Lung (tissue), 12 donors: ENCODE measurements around the gene TRPV5. TPM values are rescaled to one million over a fixed set of nuclear protein-coding genes. Genes with fewer than 3 reads are reported as not detected.

Experiments
- ATAC-seq: fragments of 200-7000 bp; cut with Tn5 transposase; one replicate; pipeline ENCODE4 v1.9.1; 2020; ENCODE audit warnings: moderate number of reproducible peaks; ENCODE audit not compliant: insufficient read depth, low FRiP score
- DNase-seq, 3 donors: peaks; one replicate each; pipeline ENCODE4 v3.0.0-alpha.2; 2013 to 2017
- H3K27ac ChIP-seq, 2 donors: one replicate each; pipeline ENCODE4 v1.5.1; 2013; ENCODE audit warnings: mild to moderate bottlenecking in 2 of 2, moderate library complexity in 2 of 2, control low read depth in 1 of 2, inconsistent platforms in 1 of 2, low read depth in 1 of 2, low read length in 1 of 2
- H3K27me3 ChIP-seq, 3 donors: one replicate each; pipeline ENCODE4 v1.5.1; 2013; ENCODE audit warnings: low read length in 2 of 3; ENCODE audit not compliant: control insufficient read depth in 3 of 3, insufficient read depth in 3 of 3
- H3K36me3 ChIP-seq, 4 donors: one replicate each; pipeline ENCODE4 v1.5.1; 2013; ENCODE audit warnings: low read length in 4 of 4, mild to moderate bottlenecking in 1 of 4, moderate library complexity in 1 of 4; ENCODE audit not compliant: control insufficient read depth in 4 of 4, insufficient read depth in 4 of 4
- H3K4me1 ChIP-seq, 5 donors: one replicate each; pipeline ENCODE4 v1.5.1; 2013; ENCODE audit warnings: low read length in 5 of 5, mild to moderate bottlenecking in 2 of 5, moderate library complexity in 1 of 5; ENCODE audit not compliant: control insufficient read depth in 5 of 5, insufficient read depth in 5 of 5
- H3K4me3 ChIP-seq: one replicate; pipeline ENCODE4 v1.5.1; 2013; ENCODE audit warnings: mild to moderate bottlenecking, control low read depth, moderate library complexity
- H3K9ac ChIP-seq, 2 donors: one replicate each; pipeline ENCODE4 v1.5.1; 2013; ENCODE audit warnings: low read length in 2 of 2, control low read depth in 1 of 2; ENCODE audit not compliant: insufficient read depth in 1 of 2
- H3K9me3 ChIP-seq, 4 donors: one replicate each; pipeline ENCODE4 v1.5.1; 2013; ENCODE audit warnings: low read length in 3 of 4, mild to moderate bottlenecking in 1 of 4, moderate library complexity in 1 of 4; ENCODE audit not compliant: control insufficient read depth in 4 of 4, insufficient read depth in 3 of 4
- CTCF ChIP-seq: IDR thresholded peaks from 2 replicates; pipeline ENCODE4 v1.5.1; 2012; ENCODE audit warnings: mild to moderate bottlenecking; ENCODE audit errors: control extremely low read depth, extremely low read depth
- WGBS, 2 donors: extraction: QIAGEN DNeasy Blood & Tissue Kit; methylation state at CpG; one replicate each; pipeline ENCODE4 v1.1.7; 2013; 5-methylcytosine and 5-hydroxymethylcytosine counted together
- polyA plus RNA-seq, 2 donors: library from polyadenylated mRNA; stranded (reverse); fragments of 200-250 nt; gene quantifications; one replicate each; pipeline ENCODE4 v1.2.1, GENCODE V29; 2013
- total RNA-seq, 2 donors: library from RNA; depleted of rRNA in 1 of 2; stranded (reverse); fragments of >200 nt in 1 of 2; gene quantifications; one replicate each; pipeline ENCODE4 v1.2.1, GENCODE V29; 2014 to 2021
- donor health status: control.
- donor health status: control.
- donor health status: Bipolar disorder and iron deficiency.
- donor health status: healthy.
- donor health status: DM: yes; HTN: yes; CAD: no.

Gene TRPV5
- total and polyA plus RNA-seq, 4 donors: 0.05 TPM; not detected in 3

DNA sequence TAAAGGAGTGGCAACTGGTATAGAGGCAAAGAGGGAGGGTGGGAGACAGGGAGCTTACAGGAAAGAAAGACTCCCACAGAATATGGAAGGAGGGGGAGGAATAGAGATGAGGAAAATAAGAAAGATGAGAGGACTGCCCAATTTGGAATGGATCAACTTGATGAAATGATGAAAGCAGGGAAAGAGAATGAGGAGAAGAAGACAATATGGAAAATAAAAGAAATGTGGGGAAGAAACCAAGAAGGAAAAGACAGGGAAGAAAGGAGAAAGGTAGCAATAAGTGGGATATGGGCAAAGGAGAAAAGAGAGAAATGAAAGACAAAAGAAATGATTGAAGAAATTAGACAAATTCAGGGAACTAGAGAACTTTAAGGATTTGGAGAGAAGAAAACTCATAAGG lies 25.7 kb upstream of the TRPV5 start:
- H3K9me3 ChIP-seq: peaks cover 0 to 11% (median 4%) of the 10 kb centered on the region in 4 donors
- no peak for ATAC-seq
- H3K4me1 ChIP-seq: peaks cover 0 to 7% (median 0%) of the 10 kb centered on the region in 5 donors
- H3K27ac ChIP-seq: no peak overlapping the region
- H3K36me3 ChIP-seq: no peaks in the 10 kb centered on the region
- no peak overlapping the region for H3K9ac ChIP-seq
- H3K4me3 ChIP-seq: no peak overlapping the region
- no peak for TF ChIP-seq CTCF
- DNase-seq: no peak
- no peaks in the 10 kb centered on the region for H3K27me3 ChIP-seq

DNA sequence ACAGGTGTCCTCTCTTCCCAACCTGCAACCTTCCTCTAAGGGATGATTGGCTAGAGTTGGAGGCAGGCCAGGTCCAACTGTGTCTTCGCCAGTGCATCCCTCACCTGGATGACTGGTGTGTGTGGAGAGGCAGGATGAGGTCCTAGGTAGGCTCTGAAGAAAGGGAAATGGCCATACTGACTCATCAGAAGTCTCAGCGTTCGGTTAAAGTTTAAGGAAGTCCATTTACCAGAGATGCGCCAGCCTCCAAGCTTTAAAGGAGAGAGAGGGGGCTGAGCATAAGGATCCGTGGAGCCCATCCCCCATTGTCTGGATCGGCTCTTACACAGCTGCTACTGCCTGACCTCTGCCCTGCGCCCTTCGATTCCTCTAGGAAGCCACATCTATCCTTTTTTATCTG lies 24.2 kb upstream of the TRPV5 start:
- DNase-seq (no peak), ATAC-seq (no peak)
- WGBS, 2 donors: 57 to 67% methylated on average over 8 of the region's 8 CpGs
- Histone ChIP-seq H3K9me3 (peaks cover 0 to 15% (median 4%) of the 10 kb centered on the region in 4 donors), H3K27me3 (no peaks in the 10 kb centered on the region), H3K9ac (no peak overlapping the region), H3K4me3 (no peak overlapping the region), H3K27ac (no peak overlapping the region), H3K4me1 (peaks cover 0 to 7% (median 0%) of the 10 kb centered on the region in 5 donors), H3K36me3 (no peaks in the 10 kb centered on the region)
- TF ChIP-seq CTCF: no peak

DNA sequence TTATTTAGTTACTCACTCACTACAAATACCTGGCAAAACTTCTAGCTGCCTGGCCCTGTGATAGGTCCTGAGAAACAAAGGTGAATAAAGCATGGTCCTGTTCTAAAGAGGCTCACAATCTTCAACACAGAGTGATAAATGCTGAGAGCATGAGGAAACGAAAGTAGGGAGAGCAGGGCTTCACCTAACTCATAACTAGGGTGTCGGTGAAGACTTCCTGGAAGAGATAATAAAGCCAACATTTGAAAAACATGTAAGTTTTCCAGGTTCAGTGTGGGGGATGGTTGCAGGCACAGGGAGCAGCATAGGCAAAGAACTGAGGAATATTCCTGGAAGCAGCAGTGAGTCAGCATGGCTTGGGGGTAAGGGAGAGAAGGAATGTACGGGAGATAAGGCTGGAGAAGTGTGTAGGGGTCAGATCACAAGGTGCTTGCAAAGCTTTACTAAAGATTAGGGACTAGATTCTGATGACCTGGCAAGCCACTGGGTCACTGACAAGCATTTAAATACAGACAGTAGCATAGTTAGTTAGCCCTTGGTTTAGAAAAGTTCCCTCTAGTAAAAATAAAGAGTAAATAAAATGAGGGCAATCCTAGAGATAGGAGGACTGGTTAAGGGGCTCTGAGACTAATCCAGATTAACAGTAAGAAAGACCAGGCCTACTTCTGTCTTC lies 23.5 kb upstream of the TRPV5 start:
- Histone ChIP-seq H3K36me3 (no peaks in the 10 kb centered on the region), H3K27me3 (no peaks in the 10 kb centered on the region), H3K4me3 (no peak overlapping the region), H3K27ac (no peak overlapping the region), H3K4me1 (peaks cover 0 to 3% (median 0%) of the 10 kb centered on the region in 5 donors), H3K9ac (no peak overlapping the region), H3K9me3 (peaks cover 0 to 15% (median 4%) of the 10 kb centered on the region in 4 donors)
- 60 to 67% methylated on average over 3 of the region's 3 CpGs for WGBS, 2 donors
- ATAC-seq (peak; percentile 84), DNase-seq (no peak)
- no peak for TF ChIP-seq CTCF
